ENCODE data around the gene SSH2.

DNA sequence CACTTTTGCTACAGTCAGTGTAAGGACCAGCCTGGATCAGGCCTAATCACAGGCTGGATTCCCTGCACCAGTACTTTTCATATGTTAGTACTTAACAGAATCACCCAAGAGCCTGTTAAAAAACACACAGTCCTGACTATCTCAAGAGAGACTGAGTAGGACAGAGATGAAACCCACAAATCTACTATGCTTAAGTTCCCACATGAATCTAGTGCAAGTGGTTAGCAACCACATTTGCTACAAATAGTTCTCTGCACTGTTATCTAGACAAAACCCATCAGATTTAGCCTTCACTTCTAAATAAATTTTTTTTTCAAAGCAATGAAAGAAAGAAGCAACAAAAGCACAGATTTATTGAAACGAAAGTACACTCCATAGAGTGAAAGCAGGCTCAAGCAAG, 38.9 kb downstream of the SSH2 start:
- TF ChIP-seq, protein P1, sequence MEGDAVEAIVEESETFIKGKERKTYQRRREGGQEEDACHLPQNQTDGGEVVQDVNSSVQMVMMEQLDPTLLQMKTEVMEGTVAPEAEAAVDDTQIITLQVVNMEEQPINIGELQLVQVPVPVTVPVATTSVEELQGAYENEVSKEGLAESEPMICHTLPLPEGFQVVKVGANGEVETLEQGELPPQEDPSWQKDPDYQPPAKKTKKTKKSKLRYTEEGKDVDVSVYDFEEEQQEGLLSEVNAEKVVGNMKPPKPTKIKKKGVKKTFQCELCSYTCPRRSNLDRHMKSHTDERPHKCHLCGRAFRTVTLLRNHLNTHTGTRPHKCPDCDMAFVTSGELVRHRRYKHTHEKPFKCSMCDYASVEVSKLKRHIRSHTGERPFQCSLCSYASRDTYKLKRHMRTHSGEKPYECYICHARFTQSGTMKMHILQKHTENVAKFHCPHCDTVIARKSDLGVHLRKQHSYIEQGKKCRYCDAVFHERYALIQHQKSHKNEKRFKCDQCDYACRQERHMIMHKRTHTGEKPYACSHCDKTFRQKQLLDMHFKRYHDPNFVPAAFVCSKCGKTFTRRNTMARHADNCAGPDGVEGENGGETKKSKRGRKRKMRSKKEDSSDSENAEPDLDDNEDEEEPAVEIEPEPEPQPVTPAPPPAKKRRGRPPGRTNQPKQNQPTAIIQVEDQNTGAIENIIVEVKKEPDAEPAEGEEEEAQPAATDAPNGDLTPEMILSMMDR (IDR thresholded peaks at IDR 0.05; ENCODE audit: borderline replicate concordance, extremely low read depth, low read length, poor library complexity, severe bottlenecking): no peak
- TF ChIP-seq EZH2 (IDR thresholded peaks at IDR 0.05; ENCODE audit: borderline replicate concordance, low read depth, low read length, severe bottlenecking): no peak
